ENCODE data around the gene PHLPP1.

The PHLPP1 gene

DNA sequence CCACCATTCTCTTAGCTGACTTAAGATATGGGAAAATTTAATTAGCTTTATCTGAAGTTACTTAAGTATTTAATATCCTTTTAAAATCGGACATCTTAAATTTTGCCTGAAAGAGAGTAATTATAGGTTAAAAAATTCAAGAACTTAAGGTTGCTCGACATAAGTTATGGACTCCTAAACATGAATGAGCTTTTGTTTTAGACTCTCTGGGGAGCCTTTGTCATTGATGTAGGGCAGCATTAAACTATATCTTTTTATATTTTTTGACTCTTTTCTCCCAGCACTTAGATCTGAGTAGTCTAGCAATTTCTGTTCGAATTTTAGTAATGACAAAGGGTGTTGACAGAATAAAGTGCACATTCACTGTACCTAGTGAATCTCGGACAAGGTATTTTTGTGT lies 4.7 kb downstream of the PHLPP1 start:
- Histone ChIP-seq H3K27ac (ENCODE audit: low read depth, low read length) (no peak overlapping the region), H3K9me3 (ENCODE audit: low read length) (no peaks in the 10 kb centered on the region), H3K9ac (ENCODE audit: low read length) (no peak overlapping the region), H3K36me3 (ENCODE audit: insufficient read depth, low read length) (no peaks in the 10 kb centered on the region), H3K27me3 (ENCODE audit: control insufficient read depth in 1 of 2, insufficient read depth in 2 of 2, low read length in 2 of 2) (no peaks in the 10 kb centered on the region), H3K4me3 (ENCODE audit: low read depth in 1 of 2, low read length in 2 of 2) (no peak overlapping the region), H3K4me1 (ENCODE audit: insufficient read depth, low read length) (peaks cover 32% of the 10 kb centered on the region)

DNA sequence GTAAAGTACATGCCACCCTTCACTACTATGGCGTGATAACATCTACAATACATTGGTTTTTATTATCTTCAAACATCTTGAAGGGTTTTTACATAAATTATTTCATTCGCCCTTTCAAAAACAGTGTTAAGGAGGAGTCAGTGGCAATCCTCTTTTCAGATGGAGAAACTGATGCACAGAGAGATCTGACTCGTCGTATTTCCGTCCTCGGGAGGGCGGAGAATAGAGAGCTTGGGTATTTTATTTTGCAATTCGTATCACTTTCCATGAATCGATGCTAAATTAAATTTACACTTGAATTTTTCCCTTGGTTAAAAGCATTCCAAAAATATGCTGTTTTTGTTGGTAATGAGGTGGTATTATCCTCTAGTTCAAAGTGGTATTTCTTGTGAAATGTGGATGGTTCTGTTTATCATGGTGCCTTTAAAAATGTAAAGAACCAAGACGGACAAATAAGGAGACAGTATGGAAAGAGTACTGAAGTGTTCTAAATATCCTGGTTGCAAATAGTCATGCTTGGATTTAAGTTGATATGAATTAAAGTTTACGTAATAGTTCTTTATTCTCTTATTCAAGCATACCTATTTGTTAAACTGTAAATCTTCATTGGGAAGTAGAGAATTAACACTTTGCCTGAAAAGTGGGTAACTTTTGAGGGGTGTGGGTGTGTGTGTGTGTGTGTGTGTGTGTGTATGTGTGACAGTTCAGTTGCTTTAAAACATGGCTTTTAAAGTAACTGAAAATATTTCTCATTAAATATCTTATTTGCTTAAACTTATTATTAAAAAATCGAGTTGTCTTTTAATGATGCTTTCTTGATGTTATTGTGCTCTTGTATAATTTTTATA lies 5.6 kb downstream of the PHLPP1 start:
- Histone ChIP-seq H3K9me3 (ENCODE audit: low read length) (no peaks in the 10 kb centered on the region), H3K4me1 (ENCODE audit: insufficient read depth, low read length) (peaks cover 32% of the 10 kb centered on the region), H3K4me3 (ENCODE audit: low read depth in 1 of 2, low read length in 2 of 2) (no peak overlapping the region), H3K36me3 (ENCODE audit: insufficient read depth, low read length) (no peaks in the 10 kb centered on the region), H3K27me3 (ENCODE audit: control insufficient read depth in 1 of 2, insufficient read depth in 2 of 2, low read length in 2 of 2) (no peaks in the 10 kb centered on the region), H3K27ac (ENCODE audit: low read depth, low read length) (no peak overlapping the region), H3K9ac (ENCODE audit: low read length) (no peak overlapping the region)

DNA sequence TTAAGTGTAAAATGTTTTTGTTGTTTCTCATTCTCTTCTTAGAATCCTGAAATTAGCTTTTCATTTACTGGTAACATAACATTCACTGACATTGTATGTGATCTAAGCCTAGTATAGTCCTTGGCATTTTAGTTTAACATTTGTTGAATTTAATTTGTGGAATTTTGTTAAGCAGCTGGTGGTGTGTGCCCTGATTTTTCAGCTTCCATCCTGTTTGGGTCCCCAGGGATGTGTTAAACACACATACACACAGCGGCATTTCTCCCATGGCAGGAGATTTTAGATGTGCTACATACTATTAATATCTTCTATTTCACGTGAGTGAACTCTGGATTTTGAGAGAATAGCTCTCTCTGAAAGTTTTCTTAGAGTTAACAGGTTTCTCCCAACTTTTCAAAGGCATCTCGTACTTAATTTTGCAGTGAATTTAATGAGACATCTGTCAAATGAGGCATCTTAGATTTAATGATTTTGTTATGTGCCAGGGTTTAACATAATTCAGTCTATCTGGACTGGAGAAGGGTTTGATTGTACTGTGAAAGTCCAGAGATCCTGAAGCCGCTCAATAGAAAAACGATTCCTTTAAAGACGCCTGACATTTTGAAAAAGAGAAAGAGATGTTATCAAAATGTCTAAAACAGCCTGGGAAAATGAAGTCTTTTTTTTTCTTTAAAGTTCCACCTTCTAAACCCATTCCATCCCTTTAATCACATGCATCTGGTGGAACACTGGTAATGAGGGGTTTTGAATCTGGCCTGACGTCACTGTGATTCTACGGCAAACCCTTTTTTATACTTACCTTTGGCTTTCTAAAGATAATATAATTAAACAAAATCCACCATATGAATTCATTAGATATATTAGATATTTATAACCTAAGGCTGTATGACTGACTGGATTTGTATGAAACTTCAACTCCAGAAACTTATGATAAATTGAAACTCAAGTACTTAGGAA lies 6.8 kb downstream of the PHLPP1 start:
- no peaks in the 10 kb centered on the region for H3K9me3 ChIP-seq (ENCODE audit: low read length)
- no peaks in the 10 kb centered on the region for H3K36me3 ChIP-seq (ENCODE audit: insufficient read depth, low read length)
- no peak overlapping the region for H3K9ac ChIP-seq (ENCODE audit: low read length)
- no peaks in the 10 kb centered on the region for H3K27me3 ChIP-seq (ENCODE audit: control insufficient read depth in 1 of 2, insufficient read depth in 2 of 2, low read length in 2 of 2)
- H3K4me1 ChIP-seq (ENCODE audit: insufficient read depth, low read length) = peaks cover 32% of the 10 kb centered on the region
- no peak overlapping the region for H3K4me3 ChIP-seq (ENCODE audit: low read depth in 1 of 2, low read length in 2 of 2)
- no peak overlapping the region for H3K27ac ChIP-seq (ENCODE audit: low read depth, low read length)

DNA sequence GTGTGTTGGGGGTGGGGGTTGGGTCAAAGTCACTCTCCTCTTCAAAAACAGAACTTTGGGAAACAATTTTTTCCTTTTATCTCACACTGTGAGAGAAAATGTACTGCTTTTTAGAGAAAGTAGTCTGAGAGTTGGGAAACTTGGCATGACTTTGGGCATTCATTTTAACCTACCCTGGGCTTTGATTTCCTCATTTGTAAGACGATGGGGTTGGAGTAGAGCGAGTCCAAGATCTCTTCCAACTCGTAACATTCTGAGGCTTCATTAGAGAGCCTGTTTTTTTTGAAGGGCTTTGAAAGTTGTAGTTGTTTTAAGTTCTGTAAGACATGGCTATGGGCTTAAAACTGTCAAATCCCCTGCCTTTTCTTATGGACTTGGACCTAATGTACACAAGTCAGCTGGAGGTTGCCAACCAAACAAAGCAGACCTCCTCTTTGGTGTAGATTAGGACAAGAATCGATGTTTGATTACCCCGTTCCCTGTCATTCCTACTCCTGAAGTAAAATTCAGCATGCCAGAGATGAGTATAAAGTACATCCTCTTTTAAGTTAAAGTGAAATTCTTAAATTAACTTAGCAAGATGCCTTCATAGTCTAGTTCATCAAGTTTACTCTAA lies 8.4 kb downstream of the PHLPP1 start:
- no peaks in the 10 kb centered on the region for H3K27me3 ChIP-seq (ENCODE audit: control insufficient read depth in 1 of 2, insufficient read depth in 2 of 2, low read length in 2 of 2)
- no peak overlapping the region for H3K4me3 ChIP-seq (ENCODE audit: low read depth in 1 of 2, low read length in 2 of 2)
- no peaks in the 10 kb centered on the region for H3K9me3 ChIP-seq (ENCODE audit: low read length)
- no peak overlapping the region for H3K9ac ChIP-seq (ENCODE audit: low read length)
- H3K27ac ChIP-seq (ENCODE audit: low read depth, low read length) = no peak overlapping the region
- peaks cover 25% of the 10 kb centered on the region for H3K4me1 ChIP-seq (ENCODE audit: insufficient read depth, low read length)
- no peaks in the 10 kb centered on the region for H3K36me3 ChIP-seq (ENCODE audit: insufficient read depth, low read length)

DNA sequence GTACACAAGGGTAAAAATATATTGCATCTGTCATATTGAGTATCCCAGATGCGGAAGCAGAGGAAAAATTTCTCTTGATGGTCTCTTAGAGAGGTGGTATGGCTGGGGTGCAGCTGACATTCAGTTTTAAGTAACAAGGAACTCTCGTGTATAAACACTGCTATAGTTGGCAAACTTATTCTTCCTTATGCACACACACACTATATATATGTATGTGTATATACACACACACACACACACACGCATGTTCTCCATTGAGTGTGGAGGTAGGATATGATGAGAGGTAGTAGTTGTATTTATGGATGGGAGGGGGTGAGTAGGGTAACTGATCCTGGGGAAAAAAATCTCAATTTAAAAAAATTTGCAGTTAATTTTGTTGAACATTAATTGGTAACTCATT lies 10.6 kb downstream of the PHLPP1 start:
- no peak overlapping the region for H3K27ac ChIP-seq (ENCODE audit: low read depth, low read length)
- no peaks in the 10 kb centered on the region for H3K36me3 ChIP-seq (ENCODE audit: insufficient read depth, low read length)
- no peaks in the 10 kb centered on the region for H3K27me3 ChIP-seq (ENCODE audit: control insufficient read depth in 1 of 2, insufficient read depth in 2 of 2, low read length in 2 of 2)
- peaks cover 15% of the 10 kb centered on the region for H3K4me1 ChIP-seq (ENCODE audit: insufficient read depth, low read length)
- no peak overlapping the region for H3K9ac ChIP-seq (ENCODE audit: low read length)
- H3K9me3 ChIP-seq (ENCODE audit: low read length) = no peaks in the 10 kb centered on the region
- no peak overlapping the region for H3K4me3 ChIP-seq (ENCODE audit: low read depth in 1 of 2, low read length in 2 of 2)

DNA sequence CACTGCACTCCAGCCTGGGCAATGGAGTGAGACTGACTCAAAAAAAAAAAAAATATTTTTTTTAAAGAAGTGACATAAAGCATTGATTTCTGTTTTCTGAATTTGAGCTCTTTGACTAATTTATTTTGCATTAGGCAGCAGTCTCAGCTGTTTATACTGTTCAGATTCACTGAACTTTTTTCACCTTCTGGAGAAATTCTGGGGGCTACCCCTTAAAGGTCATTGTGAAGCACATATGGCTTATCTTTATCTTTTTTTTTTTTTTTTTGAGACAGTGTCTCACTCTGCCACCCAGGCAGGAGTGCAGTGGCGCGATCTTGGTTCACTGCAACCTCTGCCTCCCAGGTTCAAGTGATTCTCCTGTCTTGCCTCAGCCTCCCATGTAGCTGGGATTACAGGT lies 12.9 kb downstream of the PHLPP1 start:
- Histone ChIP-seq H3K36me3 (ENCODE audit: insufficient read depth, low read length) (no peaks in the 10 kb centered on the region), H3K4me1 (ENCODE audit: insufficient read depth, low read length) (peaks cover 9% of the 10 kb centered on the region), H3K27ac (ENCODE audit: low read depth, low read length) (no peak overlapping the region), H3K27me3 (ENCODE audit: control insufficient read depth in 1 of 2, insufficient read depth in 2 of 2, low read length in 2 of 2) (no peaks in the 10 kb centered on the region), H3K9ac (ENCODE audit: low read length) (no peak overlapping the region), H3K9me3 (ENCODE audit: low read length) (no peaks in the 10 kb centered on the region), H3K4me3 (ENCODE audit: low read depth in 1 of 2, low read length in 2 of 2) (no peak overlapping the region)

DNA sequence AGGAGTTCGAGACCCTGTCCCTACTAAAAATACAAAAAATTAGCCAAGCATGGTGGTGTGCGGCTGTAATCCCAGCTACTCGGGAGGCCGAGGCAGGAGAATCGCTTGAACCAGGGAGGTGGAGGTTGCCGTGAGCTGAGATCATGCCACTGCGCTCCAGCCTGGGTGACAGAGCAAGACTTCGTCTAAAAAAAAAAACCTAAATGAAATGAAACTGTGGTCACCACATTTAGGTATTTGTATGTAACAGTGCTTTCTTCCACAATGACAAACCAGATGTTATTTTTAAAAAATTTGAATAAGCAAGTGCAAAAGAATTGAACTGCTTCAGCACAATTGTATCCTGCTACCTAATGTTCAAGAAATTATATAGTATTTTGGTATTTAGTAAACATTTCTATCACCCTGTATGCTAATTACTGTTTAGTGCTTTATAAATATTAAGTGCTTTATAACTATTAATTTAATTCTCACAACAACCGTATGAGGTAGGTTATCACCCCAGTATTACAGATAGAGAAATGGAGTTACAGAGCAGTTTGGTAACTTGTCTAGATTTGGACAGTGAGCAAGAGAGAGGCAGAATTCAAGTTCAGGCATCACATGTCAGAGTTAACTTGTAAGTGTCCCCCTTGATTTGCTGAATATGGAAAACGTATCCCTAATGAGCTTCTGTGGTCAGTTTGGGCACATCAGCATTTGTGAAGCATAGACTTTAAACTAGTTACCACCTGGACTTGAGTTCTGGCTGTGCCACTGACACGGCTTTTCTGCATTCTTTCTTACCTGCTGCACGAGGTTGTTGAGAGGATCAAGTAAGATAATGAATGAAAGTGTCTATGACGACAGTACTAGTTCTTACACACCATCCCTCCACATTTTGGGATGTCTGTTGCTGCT lies 14.4 kb downstream of the PHLPP1 start:
- Histone ChIP-seq H3K9me3 (ENCODE audit: low read length) (no peaks in the 10 kb centered on the region), H3K4me3 (ENCODE audit: low read depth in 1 of 2, low read length in 2 of 2) (no peak overlapping the region)

DNA sequence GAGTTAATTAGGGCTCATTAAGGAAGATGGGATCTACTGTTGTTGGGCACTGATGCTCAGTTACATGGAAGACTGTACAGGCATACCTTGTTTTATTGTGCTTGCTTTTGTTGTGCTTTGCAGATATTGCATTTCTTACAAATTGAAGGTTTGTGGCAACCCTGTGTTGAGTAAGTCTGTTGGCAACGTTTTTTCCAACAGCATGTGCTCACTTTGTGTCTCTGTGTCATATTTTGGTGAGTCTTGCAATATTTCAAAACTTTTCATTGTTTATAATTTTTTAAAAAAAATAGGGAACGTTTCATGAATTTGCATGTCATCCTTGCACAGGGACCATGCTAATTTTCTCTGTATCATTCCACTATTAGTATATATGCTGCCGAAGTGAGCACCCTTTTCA lies 15.6 kb downstream of the PHLPP1 start:
- Histone ChIP-seq H3K36me3 (ENCODE audit: insufficient read depth, low read length) (no peaks in the 10 kb centered on the region), H3K27ac (ENCODE audit: low read depth, low read length) (no peak overlapping the region), H3K27me3 (ENCODE audit: control insufficient read depth in 1 of 2, insufficient read depth in 2 of 2, low read length in 2 of 2) (no peaks in the 10 kb centered on the region), H3K4me3 (ENCODE audit: low read depth in 1 of 2, low read length in 2 of 2) (no peak overlapping the region), H3K9me3 (ENCODE audit: low read length) (no peaks in the 10 kb centered on the region), H3K4me1 (ENCODE audit: insufficient read depth, low read length) (peaks cover 11% of the 10 kb centered on the region), H3K9ac (ENCODE audit: low read length) (no peak overlapping the region)

More for the DNA sequence above, 14.4 kb downstream of the PHLPP1 start:
- no peak overlapping the region for H3K9ac ChIP-seq (ENCODE audit: low read length)
- no peaks in the 10 kb centered on the region for H3K27me3 ChIP-seq (ENCODE audit: control insufficient read depth in 1 of 2, insufficient read depth in 2 of 2, low read length in 2 of 2)
- H3K4me1 ChIP-seq (ENCODE audit: insufficient read depth, low read length) = peaks cover 11% of the 10 kb centered on the region
- no peaks in the 10 kb centered on the region for H3K36me3 ChIP-seq (ENCODE audit: insufficient read depth, low read length)
- no peak overlapping the region for H3K27ac ChIP-seq (ENCODE audit: low read depth, low read length)

DNA sequence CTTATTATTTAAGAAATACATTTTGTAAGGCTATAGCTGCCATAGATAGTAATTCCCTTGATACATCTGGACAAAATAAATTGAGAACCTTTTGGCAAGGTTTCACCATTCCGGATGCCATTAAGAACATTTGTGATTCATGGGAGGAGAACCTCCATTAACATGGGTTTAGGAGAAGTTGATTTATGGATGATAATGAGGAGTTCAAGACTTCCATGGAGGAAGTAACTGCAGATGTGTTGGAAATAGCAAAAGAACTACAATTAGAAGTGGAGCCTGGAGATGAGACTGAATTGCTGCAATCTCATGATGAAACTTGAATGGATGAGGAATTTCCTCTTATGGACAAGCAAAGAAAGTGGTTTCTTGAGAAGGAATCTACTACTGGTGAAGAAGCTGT lies 17.3 kb downstream of the PHLPP1 start:
- Histone ChIP-seq H3K27ac (ENCODE audit: low read depth, low read length) (no peak overlapping the region), H3K4me1 (ENCODE audit: insufficient read depth, low read length) (peaks cover 17% of the 10 kb centered on the region), H3K9ac (ENCODE audit: low read length) (no peak overlapping the region), H3K4me3 (ENCODE audit: low read depth in 1 of 2, low read length in 2 of 2) (no peak overlapping the region), H3K9me3 (ENCODE audit: low read length) (no peaks in the 10 kb centered on the region), H3K27me3 (ENCODE audit: control insufficient read depth in 1 of 2, insufficient read depth in 2 of 2, low read length in 2 of 2) (no peaks in the 10 kb centered on the region), H3K36me3 (ENCODE audit: insufficient read depth, low read length) (no peaks in the 10 kb centered on the region)

DNA sequence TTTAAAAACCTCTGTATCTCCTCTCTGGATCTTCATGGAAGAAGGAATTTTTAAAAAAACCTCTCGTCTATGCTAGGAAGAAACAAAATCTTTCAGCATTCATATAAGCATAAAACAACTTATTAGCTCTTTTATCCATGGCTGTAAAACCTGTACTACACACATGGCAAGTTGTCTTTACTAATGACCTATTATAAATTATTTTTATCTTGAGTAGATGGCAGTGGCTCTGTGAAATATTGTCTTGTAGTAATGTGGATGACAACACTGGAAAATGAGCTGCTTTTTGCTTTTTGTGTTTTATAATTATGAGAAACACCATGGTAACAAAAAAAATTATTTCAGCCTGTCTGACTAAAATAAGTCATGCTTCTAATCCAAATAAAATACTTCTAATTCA lies 18.9 kb downstream of the PHLPP1 start:
- H3K27me3 ChIP-seq (ENCODE audit: control insufficient read depth in 1 of 2, insufficient read depth in 2 of 2, low read length in 2 of 2) = no peaks in the 10 kb centered on the region
- H3K9me3 ChIP-seq (ENCODE audit: low read length) = no peaks in the 10 kb centered on the region
- H3K27ac ChIP-seq (ENCODE audit: low read depth, low read length) = no peak overlapping the region
- H3K9ac ChIP-seq (ENCODE audit: low read length) = no peak overlapping the region
- H3K4me1 ChIP-seq (ENCODE audit: insufficient read depth, low read length) = peaks cover 17% of the 10 kb centered on the region
- no peak overlapping the region for H3K4me3 ChIP-seq (ENCODE audit: low read depth in 1 of 2, low read length in 2 of 2)
- H3K36me3 ChIP-seq (ENCODE audit: insufficient read depth, low read length) = no peaks in the 10 kb centered on the region

Data from muscle layer of colon (tissue), 2 donors.